GM18505 (cell line): ENCODE data around the gene TEX36.
"Not testable (repeated sequence)": the region's sequence is repeated elsewhere in the genome, so short reads cannot be mapped to it uniquely, and the experiment has no call there.

Source experiments
- ATAC-seq: cut with Tn5 transposase; IDR thresholded peaks from one replicate; pipeline ENCODE4 v1.9.1; 2021; ENCODE audit not compliant: unreplicated experiment
- POLR2A ChIP-seq: IDR thresholded peaks from 4 replicates; pipeline ENCODE4 v1.6.1; 2011; ENCODE audit warnings: borderline replicate concordance; ENCODE audit not compliant: insufficient read depth, insufficient read length; ENCODE audit errors: extremely low read depth

TEX36 gene

DNA sequence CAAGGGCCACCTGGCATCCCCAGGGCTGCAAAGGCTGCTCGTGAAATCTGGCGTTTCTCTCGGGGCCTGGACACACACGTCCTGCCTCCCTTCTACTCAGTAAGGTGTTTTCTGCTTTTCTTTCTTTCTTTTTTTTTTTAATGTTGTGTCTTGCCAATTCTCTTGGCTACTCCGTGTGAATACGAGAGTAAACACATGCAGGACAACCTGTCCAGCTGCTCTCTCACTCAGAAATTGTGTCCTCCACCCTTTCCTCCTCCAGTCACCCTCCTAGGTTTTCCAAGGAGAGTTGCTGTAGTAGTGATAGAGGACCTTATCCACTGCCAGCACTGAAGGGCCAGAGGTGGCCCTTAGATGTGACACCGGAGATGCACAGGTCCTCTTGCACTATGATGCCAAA, 858 bp upstream of the TEX36 start:
- ATAC-seq: no peak
- no peak for TF ChIP-seq POLR2A

DNA sequence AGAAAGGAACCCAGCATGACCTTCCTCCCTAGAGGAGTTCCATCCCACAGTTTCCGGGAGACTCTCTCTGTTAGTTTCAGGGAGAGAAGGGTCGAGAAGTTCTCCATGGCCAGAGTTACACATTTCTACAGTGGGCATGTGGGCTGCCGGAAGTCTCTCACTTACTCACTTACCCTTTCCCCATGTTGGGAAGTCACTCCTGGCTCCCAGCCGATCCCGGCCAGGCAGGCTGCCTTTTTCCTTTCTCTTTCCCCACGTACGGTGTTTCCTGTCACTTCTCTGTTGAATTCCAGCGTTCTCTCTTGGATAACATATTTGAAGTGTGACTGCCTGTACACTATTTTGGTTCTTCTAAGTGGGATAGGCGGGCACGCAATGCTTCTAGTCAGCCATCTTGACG, 3.5 kb downstream of the TEX36 start:
- no peak for TF ChIP-seq POLR2A
- no peak for ATAC-seq

DNA sequence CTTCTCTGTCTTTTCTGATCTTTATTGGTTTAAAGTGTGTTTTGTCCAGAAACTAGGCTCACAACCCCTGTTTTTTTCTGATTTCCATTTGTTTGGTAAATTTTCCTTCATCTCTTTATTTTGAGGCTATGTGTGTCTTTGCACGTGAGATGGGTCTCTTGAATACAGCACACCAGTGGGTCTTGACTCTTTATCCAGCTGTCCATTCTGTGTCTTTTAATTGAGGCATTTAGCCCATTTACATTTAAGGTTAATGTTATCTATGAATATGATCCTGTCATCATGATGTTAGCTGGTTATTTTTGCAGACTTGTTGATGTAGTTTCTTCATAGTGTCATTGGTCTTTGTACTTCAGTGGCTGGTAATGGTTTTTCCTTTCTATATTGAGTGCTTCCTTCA, 10.1 kb downstream of the TEX36 start:
- TF ChIP-seq POLR2A: no peak
- no peak for ATAC-seq

- no peak for ATAC-seq
Measured at GRCh38 chr10:125662584-125662983, 20.4 kb downstream of the TEX36 start.

GRCh38 chr10:125661941-125662515, 20.9 kb downstream of the TEX36 start:
- no peak for TF ChIP-seq POLR2A
- no peak for ATAC-seq

More at GRCh38 chr10:125662584-125662983, 20.4 kb downstream of the TEX36 start:
- TF ChIP-seq POLR2A: no peak

DNA sequence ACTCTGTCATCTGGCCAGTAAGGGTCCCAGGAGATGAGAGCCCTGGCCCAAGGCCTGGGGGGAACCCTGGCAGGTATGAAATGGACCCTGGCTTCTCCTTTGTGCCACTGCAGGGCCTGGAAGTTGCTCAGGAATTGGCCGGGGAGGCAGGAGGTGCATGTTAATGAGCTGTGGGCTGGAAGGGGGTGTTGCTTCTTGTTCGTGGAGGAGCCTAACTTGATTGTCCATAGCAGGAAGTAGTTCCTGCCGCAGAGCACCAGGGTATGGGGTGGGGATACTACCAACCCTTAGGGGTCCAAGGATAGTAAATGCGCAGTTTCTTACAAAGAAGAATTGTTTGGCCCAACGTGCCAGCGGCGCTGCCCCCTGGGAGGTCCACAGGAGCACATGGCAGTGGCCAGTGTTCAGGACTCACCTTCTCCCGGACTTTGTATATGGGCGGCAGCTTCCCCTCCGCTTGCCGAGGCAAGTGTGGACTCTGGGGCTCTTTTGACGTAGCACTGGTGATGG, 21.5 kb downstream of the TEX36 start:
- ATAC-seq: no peak
- no peak for TF ChIP-seq POLR2A

DNA sequence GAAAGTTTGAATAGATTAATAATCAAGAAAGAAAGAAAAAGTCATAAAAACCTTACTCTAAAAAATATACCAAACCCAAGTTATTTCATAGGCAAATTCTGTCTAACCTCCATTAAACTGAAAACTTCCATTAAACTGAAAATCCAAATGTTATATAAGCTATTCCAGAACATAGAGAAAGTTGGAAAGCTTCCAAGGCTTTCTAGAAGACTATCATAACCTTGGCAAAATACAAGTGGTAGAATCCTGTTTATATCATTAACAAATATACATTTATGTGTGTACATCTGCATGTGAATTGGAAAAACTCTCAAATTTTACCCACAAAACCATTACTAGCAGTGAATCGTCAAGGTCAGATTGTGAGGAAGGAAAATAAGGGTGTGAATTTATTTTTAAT, 23.9 kb downstream of the TEX36 start:
- ATAC-seq: no peak
- TF ChIP-seq POLR2A: no peak

GRCh38 chr10:125656523-125656922, 26.4 kb downstream of the TEX36 start:
- no peak for TF ChIP-seq POLR2A
- no peak for ATAC-seq

DNA sequence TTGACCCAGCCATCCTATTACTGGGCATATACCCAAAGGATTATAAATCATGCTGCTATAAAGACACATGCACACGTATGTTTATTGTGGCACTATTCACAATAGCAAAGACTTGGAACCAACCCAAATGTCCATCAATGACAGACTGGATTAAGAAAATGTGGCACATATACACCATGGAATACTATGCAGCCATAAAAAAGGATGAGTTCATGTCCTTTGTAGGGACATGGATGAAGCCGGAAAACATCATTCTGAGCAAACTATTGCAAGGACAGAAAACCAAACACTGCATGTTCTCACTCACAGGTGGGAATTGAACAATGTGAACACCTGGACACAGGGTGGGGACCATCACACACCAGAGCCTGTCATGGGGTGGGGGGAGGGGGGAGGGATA, 29.9 kb downstream of the TEX36 start:
- ATAC-seq: not testable (repeated sequence)

GRCh38 chr10:125646311-125646710, 36.7 kb downstream of the TEX36 start:
- TF ChIP-seq POLR2A: no peak
- no peak for ATAC-seq

- no peak for TF ChIP-seq POLR2A
- no peak for ATAC-seq
Measured at GRCh38 chr10:125641398-125641797, 41.6 kb downstream of the TEX36 start.

GRCh38 chr10:125640653-125641052, 42.3 kb downstream of the TEX36 start:
- ATAC-seq: no peak
- no peak for TF ChIP-seq POLR2A

GRCh38 chr10:125639846-125640245, 43.1 kb downstream of the TEX36 start:
- TF ChIP-seq POLR2A: no peak
- no peak for ATAC-seq

DNA sequence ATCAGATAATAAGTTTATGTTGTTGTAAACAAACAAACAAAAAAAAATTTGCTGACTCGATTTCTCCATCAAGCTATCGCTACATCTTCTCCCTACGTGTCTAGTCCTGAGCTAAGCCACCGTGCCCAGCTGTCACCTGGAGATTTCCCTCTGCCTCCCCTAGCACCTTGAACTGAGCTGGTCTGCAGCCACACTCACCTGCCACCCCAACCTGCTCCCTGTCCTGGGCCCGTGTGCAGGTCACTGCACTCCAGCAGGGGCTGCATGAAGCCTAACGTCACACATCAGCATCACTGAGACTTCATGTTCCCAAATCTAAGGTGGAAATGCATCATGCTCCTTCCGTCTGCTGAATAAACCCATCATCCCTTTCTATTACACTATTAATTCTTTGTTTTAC, 44.4 kb downstream of the TEX36 start:
- ATAC-seq: no peak
- no peak for TF ChIP-seq POLR2A

- ATAC-seq: no peak
- no peak for TF ChIP-seq POLR2A
Measured at GRCh38 chr10:125637496-125637895, 45.5 kb downstream of the TEX36 start.

GRCh38 chr10:125634606-125635005, 48.4 kb downstream of the TEX36 start:
- no peak for ATAC-seq
- no peak for TF ChIP-seq POLR2A

GRCh38 chr10:125633517-125633999, 49.4 kb downstream of the TEX36 start:
- no peak for TF ChIP-seq POLR2A
- ATAC-seq: no peak
